H9 (cell line): ENCODE measurements around the gene COLEC12. TPM values are rescaled to one million over a fixed set of nuclear protein-coding genes. Genes with fewer than 3 reads are reported as not detected.

Experiments used
- DNase-seq: peaks from one replicate; pipeline ENCODE4 v3.0.0-alpha.2; 2017
- H2AFZ ChIP-seq: one replicate; pipeline ENCODE4 v1.6.1; 2013; ENCODE audit warnings: mild to moderate bottlenecking, low read length, control low read depth, moderate library complexity
- H2AK5ac ChIP-seq: 2 replicates; pipeline ENCODE4 v1.6.1; 2013; ENCODE audit warnings: low read length, control low read depth, mixed read lengths; ENCODE audit not compliant: insufficient read length
- H2BK120ac ChIP-seq: one replicate; pipeline ENCODE4 v1.6.1; 2013; ENCODE audit warnings: low read depth, mild to moderate bottlenecking, low read length, control low read depth, inconsistent platforms; ENCODE audit not compliant: poor library complexity, severe bottlenecking
- H2BK12ac ChIP-seq: 2 replicates; pipeline ENCODE4 v1.6.1; 2013; ENCODE audit warnings: low read length, control low read depth, mixed read lengths, low read depth; ENCODE audit not compliant: insufficient read length
- H2BK15ac ChIP-seq: 2 replicates; pipeline ENCODE4 v1.6.1; 2013; ENCODE audit warnings: low read depth, low read length, control low read depth
- H2BK20ac ChIP-seq: one replicate; pipeline ENCODE4 v1.6.1; 2013; ENCODE audit warnings: low read depth, mild to moderate bottlenecking, low read length, control low read depth, inconsistent platforms; ENCODE audit not compliant: poor library complexity, severe bottlenecking
- H2BK5ac ChIP-seq: 2 replicates; pipeline ENCODE4 v1.6.1; 2013; ENCODE audit warnings: low read length, control low read depth, mixed read lengths; ENCODE audit not compliant: insufficient read length
- H3K14ac ChIP-seq: 2 replicates; pipeline ENCODE4 v1.6.1; 2013; ENCODE audit warnings: low read length, control low read depth; ENCODE audit not compliant: insufficient read depth
- H3K18ac ChIP-seq: 2 replicates; pipeline ENCODE4 v1.6.1; 2013; ENCODE audit warnings: low read depth, mild to moderate bottlenecking, mixed read lengths, low read length, control low read depth; ENCODE audit not compliant: insufficient read length
- H3K23ac ChIP-seq: 2 replicates; pipeline ENCODE4 v1.6.1; 2013; ENCODE audit warnings: low read length, control low read depth, mixed read lengths, low read depth; ENCODE audit not compliant: insufficient read length
- H3K23me2 ChIP-seq: 2 replicates; pipeline ENCODE4 v1.6.1; 2013; ENCODE audit warnings: low read depth, mild to moderate bottlenecking, mixed read lengths, low read length, control low read depth; ENCODE audit not compliant: insufficient read length, poor library complexity, severe bottlenecking
- H3K27ac ChIP-seq: 2 replicates; pipeline ENCODE4 v1.5.1; 2013; ENCODE audit warnings: low read length, control low read depth, mixed read lengths, low read depth; ENCODE audit not compliant: insufficient read length
- H3K27me3 ChIP-seq: 2 replicates; pipeline ENCODE4 v1.6.1; 2013; ENCODE audit warnings: low read length, control low read depth, inconsistent platforms; ENCODE audit not compliant: insufficient read depth
- H3K4ac ChIP-seq: 2 replicates; pipeline ENCODE4 v1.6.1; 2013; ENCODE audit warnings: low read depth, mild to moderate bottlenecking, control low read depth, inconsistent platforms, low read length, moderate library complexity
- H3K4me1 ChIP-seq: 2 replicates; pipeline ENCODE4 v1.6.1; 2013; ENCODE audit warnings: low read length, control low read depth, inconsistent platforms; ENCODE audit not compliant: insufficient read depth
- H3K4me2 ChIP-seq: 2 replicates; pipeline ENCODE4 v1.6.1; 2013; ENCODE audit warnings: low read length, control low read depth, mixed read lengths; ENCODE audit not compliant: insufficient read length, insufficient read depth
- H3K56ac ChIP-seq: 2 replicates; pipeline ENCODE4 v1.6.1; 2013; ENCODE audit warnings: low read depth, mild to moderate bottlenecking, mixed read lengths, low read length, control low read depth; ENCODE audit not compliant: insufficient read length
- H3K79me1 ChIP-seq: 2 replicates; pipeline ENCODE4 v1.6.1; 2013; ENCODE audit warnings: low read depth, mild to moderate bottlenecking, moderate library complexity, low read length, control low read depth, inconsistent platforms; ENCODE audit not compliant: insufficient read depth, poor library complexity, severe bottlenecking
- H3K79me2 ChIP-seq: 2 replicates; pipeline ENCODE4 v1.6.1; 2013; ENCODE audit warnings: low read length, control low read depth, inconsistent platforms; ENCODE audit not compliant: insufficient read depth
- H3K9ac ChIP-seq: 2 replicates; pipeline ENCODE4 v1.6.1; 2013; ENCODE audit warnings: low read length, control low read depth, mixed read lengths; ENCODE audit not compliant: insufficient read length; ENCODE audit errors: extremely low read depth
- H3K9me3 ChIP-seq: one replicate; pipeline ENCODE4 v1.6.1; 2013; ENCODE audit warnings: low read depth, low read length, inconsistent platforms; ENCODE audit not compliant: control insufficient read depth
- H3T11ph ChIP-seq: one replicate; pipeline ENCODE4 v1.6.1; 2013; ENCODE audit warnings: mild to moderate bottlenecking, low read length, control low read depth, inconsistent platforms
- H4K20me1 ChIP-seq: one replicate; pipeline ENCODE4 v1.6.1; 2013; ENCODE audit not compliant: control insufficient read depth, insufficient read length, insufficient read depth
- H4K5ac ChIP-seq: 2 replicates; pipeline ENCODE4 v1.6.1; 2013; ENCODE audit warnings: low read depth, mild to moderate bottlenecking, mixed read lengths, low read length, control low read depth; ENCODE audit not compliant: insufficient read length
- H4K8ac ChIP-seq: replicated peaks from 2 replicates; pipeline ENCODE4 v1.6.1; 2013; ENCODE audit warnings: low read length, control low read depth, mixed read lengths, low read depth; ENCODE audit not compliant: insufficient read length
- H4K91ac ChIP-seq: 2 replicates; pipeline ENCODE4 v1.6.1; 2013; ENCODE audit warnings: low read depth, mild to moderate bottlenecking, moderate library complexity, mixed read lengths, low read length, control low read depth; ENCODE audit not compliant: insufficient read length
- H3K27ac Mint-ChIP-seq, 3 experiments: 2 replicates in 2 of 3; 3 replicates in 1 of 3; pipeline ENCODE4 v1.8.0; 2020 to 2021; ENCODE audit warnings: mixed read lengths in 3 of 3, mild to moderate bottlenecking in 1 of 3, moderate library complexity in 1 of 3
- H3K27me3 Mint-ChIP-seq: 2 replicates; pipeline ENCODE4 v1.8.0; 2021; ENCODE audit warnings: low read depth, mild to moderate bottlenecking, moderate library complexity, mixed read lengths
- H3K36me3 Mint-ChIP-seq, 3 experiments: 2 replicates in 2 of 3; 3 replicates in 1 of 3; pipeline ENCODE4 v1.8.0; 2020 to 2021; ENCODE audit warnings: low read depth in 3 of 3, mixed read lengths in 3 of 3; ENCODE audit not compliant: insufficient read depth in 1 of 3
- H3K4me1 Mint-ChIP-seq, 2 experiments: 2 replicates each; pipeline ENCODE4 v1.8.0; 2020; ENCODE audit warnings: mixed read lengths in 2 of 2
- H3K4me3 Mint-ChIP-seq, 2 experiments: 2 replicates in 1 of 2; 3 replicates in 1 of 2; pipeline ENCODE4 v1.8.0; 2020 to 2021; ENCODE audit warnings: mild to moderate bottlenecking in 2 of 2, mixed read lengths in 2 of 2, moderate library complexity in 1 of 2
- H3K9me3 Mint-ChIP-seq, 2 experiments: 2 replicates in 1 of 2; 3 replicates in 1 of 2; pipeline ENCODE4 v1.8.0; 2020; ENCODE audit warnings: mild to moderate bottlenecking in 2 of 2, mixed read lengths in 2 of 2, moderate library complexity in 1 of 2
- WGBS: extraction: QIAGEN DNeasy Blood & Tissue Kit; methylation state at CpG from one replicate; pipeline ENCODE4 v1.1.7; 2013; ENCODE audit warnings: missing lambda C conversion rate, low lambda C conversion rate, mixed read lengths; ENCODE audit not compliant: insufficient read length; ENCODE audit errors: extremely low coverage; 5-methylcytosine and 5-hydroxymethylcytosine counted together
- total RNA-seq: library from RNA; stranded (reverse); gene quantifications from 2 replicates; pipeline ENCODE4 v1.2.1, GENCODE V29; 2021
- TF ChIP-seq, protein P1 (sequence below): fragments of 200-600 bp; sonication (generic); conservative IDR thresholded peaks from 3 replicates; pipeline ENCODE4 v1.8.0; 2021; ENCODE audit warnings: antibody characterized with exemption, mild to moderate bottlenecking

COLEC12 gene
- total RNA-seq, 1 experiment from 2014 or later = 0.70 TPM

DNA sequence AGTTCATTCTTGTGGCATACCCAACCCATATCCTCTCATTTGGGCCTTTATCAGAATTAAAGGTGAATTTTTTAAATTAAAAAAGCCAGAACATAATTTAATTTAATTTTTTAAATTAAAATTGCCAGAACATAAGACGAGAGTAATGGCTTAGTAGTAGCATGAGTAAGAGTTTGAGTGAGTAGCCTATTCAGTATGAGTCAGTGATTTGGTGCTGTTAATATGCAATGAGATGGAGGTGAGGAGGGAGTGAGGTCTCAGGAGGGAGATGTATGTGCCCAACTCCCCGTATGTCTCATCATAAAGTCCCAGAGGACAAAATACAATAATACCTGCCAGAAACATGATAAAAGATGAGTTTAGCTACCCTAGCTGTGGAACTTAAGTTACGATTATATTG is 117.4 kb downstream of the COLEC12 start:
- no peak overlapping the region for H3K27ac ChIP-seq
- H2BK120ac ChIP-seq = no peak overlapping the region
- no peaks in the 10 kb centered on the region for H3K9me3 ChIP-seq
- Mint-ChIP-seq H3K4me1 (peaks cover under 1% of the 10 kb centered on the region in 2 experiments), H3K27ac (no peak overlapping the region), H3K4me3 (no peak overlapping the region), H3K27me3 (peaks cover 10% of the 10 kb centered on the region), H3K36me3 (no peaks in the 10 kb centered on the region), H3K9me3 (no peaks in the 10 kb centered on the region; a peak in 1 of 5 replicates)
- H3K79me1 ChIP-seq = no peaks in the 10 kb centered on the region
- H2BK12ac ChIP-seq = no peak overlapping the region
- H3K79me2 ChIP-seq = no peaks in the 10 kb centered on the region
- no CpG with 5 or more reads among the region's 3 CpGs for WGBS
- no peak for DNase-seq
- H3T11ph ChIP-seq = no peak overlapping the region
- no peak overlapping the region for H3K9ac ChIP-seq
- no peak overlapping the region for H3K18ac ChIP-seq
- H3K56ac ChIP-seq = no peak overlapping the region
- H3K23ac ChIP-seq = no peak overlapping the region
- no peak overlapping the region for H2BK15ac ChIP-seq
- no peaks in the 10 kb centered on the region for H4K20me1 ChIP-seq
- no peak overlapping the region for H2BK5ac ChIP-seq
- no peaks in the 10 kb centered on the region for H3K27me3 ChIP-seq
- H3K4me2 ChIP-seq = no peak overlapping the region
- no peak overlapping the region for H2AFZ ChIP-seq
- H2AK5ac ChIP-seq = no peak overlapping the region
- H4K8ac ChIP-seq = no peak overlapping the region
- H3K14ac ChIP-seq = no peak overlapping the region
- H3K4ac ChIP-seq = no peak overlapping the region
- TF ChIP-seq, protein P1, sequence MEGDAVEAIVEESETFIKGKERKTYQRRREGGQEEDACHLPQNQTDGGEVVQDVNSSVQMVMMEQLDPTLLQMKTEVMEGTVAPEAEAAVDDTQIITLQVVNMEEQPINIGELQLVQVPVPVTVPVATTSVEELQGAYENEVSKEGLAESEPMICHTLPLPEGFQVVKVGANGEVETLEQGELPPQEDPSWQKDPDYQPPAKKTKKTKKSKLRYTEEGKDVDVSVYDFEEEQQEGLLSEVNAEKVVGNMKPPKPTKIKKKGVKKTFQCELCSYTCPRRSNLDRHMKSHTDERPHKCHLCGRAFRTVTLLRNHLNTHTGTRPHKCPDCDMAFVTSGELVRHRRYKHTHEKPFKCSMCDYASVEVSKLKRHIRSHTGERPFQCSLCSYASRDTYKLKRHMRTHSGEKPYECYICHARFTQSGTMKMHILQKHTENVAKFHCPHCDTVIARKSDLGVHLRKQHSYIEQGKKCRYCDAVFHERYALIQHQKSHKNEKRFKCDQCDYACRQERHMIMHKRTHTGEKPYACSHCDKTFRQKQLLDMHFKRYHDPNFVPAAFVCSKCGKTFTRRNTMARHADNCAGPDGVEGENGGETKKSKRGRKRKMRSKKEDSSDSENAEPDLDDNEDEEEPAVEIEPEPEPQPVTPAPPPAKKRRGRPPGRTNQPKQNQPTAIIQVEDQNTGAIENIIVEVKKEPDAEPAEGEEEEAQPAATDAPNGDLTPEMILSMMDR = no peak
- no peak overlapping the region for H2BK20ac ChIP-seq
- H4K5ac ChIP-seq = no peak overlapping the region
- no peaks in the 10 kb centered on the region for H3K23me2 ChIP-seq
- no peaks in the 10 kb centered on the region for H3K4me1 ChIP-seq
- no peak overlapping the region for H4K91ac ChIP-seq
